DND-41 (cell line): ENCODE results near the gene ANKS1B.

Experiments used
- ATAC-seq: fragments of 200-7000 bp; cut with Tn5 transposase; 3 replicates; pipeline ENCODE4 v1.9.1; 2021; ENCODE audit warnings: low read depth; ENCODE audit not compliant: insufficient read depth
- DNase-seq: peaks from one replicate; pipeline ENCODE4 v3.0.0-alpha.2; 2020
- H2AFZ ChIP-seq: 2 replicates; pipeline ENCODE4 v1.6.0; 2012; ENCODE audit warnings: low read depth, low read length
- H3K27ac ChIP-seq: 2 replicates; pipeline ENCODE4 v1.5.1; 2012; ENCODE audit warnings: low read length, inconsistent platforms
- H3K27me3 ChIP-seq: fragments of 200-600 bp; sonication (generic); 2 replicates; pipeline ENCODE4 v1.6.0; 2012; ENCODE audit warnings: low read length, mild to moderate bottlenecking, inconsistent platforms; ENCODE audit not compliant: insufficient read depth, poor library complexity
- H3K36me3 ChIP-seq: 2 replicates; pipeline ENCODE4 v1.5.1; 2012; ENCODE audit warnings: low read length, inconsistent platforms; ENCODE audit not compliant: insufficient read depth
- H3K4me1 ChIP-seq: 2 replicates; pipeline ENCODE4 v1.5.1; 2012; ENCODE audit warnings: mild to moderate bottlenecking, low read length; ENCODE audit not compliant: insufficient read depth
- H3K4me2 ChIP-seq: 2 replicates; pipeline ENCODE4 v1.6.0; 2012; ENCODE audit warnings: mild to moderate bottlenecking, moderate library complexity, low read length, inconsistent platforms; ENCODE audit not compliant: insufficient read depth
- H3K4me3 ChIP-seq, 2 experiments: fragments of 200-600 bp in 1 of 2; shearing (Covaris generic) in 1 of 2; 2 replicates each; pipeline ENCODE4 v1.5.1; 2012 to 2016; ENCODE audit warnings: inconsistent platforms in 2 of 2, low read length in 2 of 2, mild to moderate bottlenecking in 2 of 2, low read depth in 1 of 2, moderate library complexity in 1 of 2
- H3K79me2 ChIP-seq: 2 replicates; pipeline ENCODE4 v1.6.0; 2012; ENCODE audit warnings: low read length, inconsistent platforms; ENCODE audit not compliant: insufficient read depth
- H3K9ac ChIP-seq: 2 replicates; pipeline ENCODE4 v1.6.0; 2012; ENCODE audit warnings: low read depth, mild to moderate bottlenecking, inconsistent platforms, low read length, moderate library complexity
- H3K9me3 ChIP-seq: 2 replicates; pipeline ENCODE4 v1.5.1; 2012; ENCODE audit warnings: low read length, moderate library complexity, mild to moderate bottlenecking, inconsistent platforms; ENCODE audit not compliant: insufficient read depth, severe bottlenecking
- H4K20me1 ChIP-seq: 2 replicates; pipeline ENCODE4 v1.6.0; 2012; ENCODE audit warnings: low read length; ENCODE audit not compliant: insufficient read depth
- CTCF ChIP-seq: IDR thresholded peaks from 2 replicates; pipeline ENCODE4 v1.5.1; 2012; ENCODE audit warnings: borderline replicate concordance, low read length, moderate library complexity, mild to moderate bottlenecking; ENCODE audit not compliant: poor library complexity, severe bottlenecking; ENCODE audit errors: extremely low read depth
- EZH2 ChIP-seq: IDR thresholded peaks from 3 replicates; pipeline ENCODE4 v1.6.1; 2012; ENCODE audit warnings: borderline replicate concordance, low read depth, mild to moderate bottlenecking, moderate library complexity, low read length, inconsistent platforms; ENCODE audit not compliant: severe bottlenecking

The ANKS1B gene

GRCh38 chr12:98885778-98886177, 1099.0 kb downstream of the ANKS1B start:
- Histone ChIP-seq H2AFZ (no peak overlapping the region), H3K9ac (no peak overlapping the region), H3K27ac (no peak overlapping the region), H3K4me3 (no peak overlapping the region), H3K4me1 (no peaks in the 10 kb centered on the region), H3K79me2 (no peaks in the 10 kb centered on the region), H4K20me1 (no peaks in the 10 kb centered on the region), H3K27me3 (peaks cover 3% of the 10 kb centered on the region), H3K4me2 (no peak overlapping the region), H3K36me3 (no peaks in the 10 kb centered on the region), H3K9me3 (no peaks in the 10 kb centered on the region)
- ATAC-seq (no peak), DNase-seq (no peak)
- no peak for TF ChIP-seq EZH2
- TF ChIP-seq CTCF, result no peak

GRCh38 chr12:98883231-98883630, 1101.5 kb downstream of the ANKS1B start:
- Histone ChIP-seq H3K9me3 (no peaks in the 10 kb centered on the region), H3K79me2 (no peaks in the 10 kb centered on the region), H4K20me1 (no peaks in the 10 kb centered on the region), H3K27ac (no peak overlapping the region), H3K9ac (no peak overlapping the region), H3K27me3 (peaks cover 11% of the 10 kb centered on the region), H2AFZ (no peak overlapping the region), H3K4me1 (no peaks in the 10 kb centered on the region), H3K36me3 (no peaks in the 10 kb centered on the region), H3K4me3 (no peak overlapping the region), H3K4me2 (no peak overlapping the region)
- TF ChIP-seq CTCF (no peak), EZH2 (no peak)
- ATAC-seq, result no peak
- DNase-seq, result no peak

GRCh38 chr12:98882526-98882925, 1102.2 kb downstream of the ANKS1B start:
- H3K4me2 ChIP-seq, result no peak overlapping the region
- peaks cover 13% of the 10 kb centered on the region for H3K27me3 ChIP-seq
- no peaks in the 10 kb centered on the region for H3K9me3 ChIP-seq
- H3K4me1 ChIP-seq, result no peaks in the 10 kb centered on the region
- TF ChIP-seq CTCF, result no peak
- TF ChIP-seq EZH2, result no peak
- H3K27ac ChIP-seq, result no peak overlapping the region
- H4K20me1 ChIP-seq, result no peaks in the 10 kb centered on the region
- H2AFZ ChIP-seq, result no peak overlapping the region
- no peak overlapping the region for H3K4me3 ChIP-seq
- DNase-seq (no peak), ATAC-seq (no peak)
- H3K36me3 ChIP-seq, result no peaks in the 10 kb centered on the region
- H3K79me2 ChIP-seq, result no peaks in the 10 kb centered on the region
- H3K9ac ChIP-seq, result no peak overlapping the region

- H3K27me3 ChIP-seq, result peaks cover 17% of the 10 kb centered on the region
- TF ChIP-seq EZH2 (no peak), CTCF (no peak)
Measured at GRCh38 chr12:98873776-98874175, 1111.0 kb downstream of the ANKS1B start.

More at GRCh38 chr12:98873776-98874175, 1111.0 kb downstream of the ANKS1B start:
- Histone ChIP-seq H3K9ac (no peak overlapping the region), H3K4me2 (no peak overlapping the region), H2AFZ (no peak overlapping the region), H3K36me3 (no peaks in the 10 kb centered on the region), H3K79me2 (no peaks in the 10 kb centered on the region), H4K20me1 (no peaks in the 10 kb centered on the region), H3K9me3 (no peaks in the 10 kb centered on the region), H3K4me3 (no peak overlapping the region), H3K4me1 (no peaks in the 10 kb centered on the region), H3K27ac (no peak overlapping the region)
- ATAC-seq (no peak), DNase-seq (no peak)
